Non-pigmented ciliary epithelial cell (primary cell): ENCODE results near the gene SLC10A3.
"Not testable (repeated sequence)": the region's sequence is repeated elsewhere in the genome, so short reads cannot be mapped to it uniquely, and the experiment has no call there.

Experiments used
- DNase-seq: peaks from one replicate; pipeline ENCODE4 v3.0.0-alpha.2; 2010; ENCODE audit warnings: low read depth

The SLC10A3 gene

DNA sequence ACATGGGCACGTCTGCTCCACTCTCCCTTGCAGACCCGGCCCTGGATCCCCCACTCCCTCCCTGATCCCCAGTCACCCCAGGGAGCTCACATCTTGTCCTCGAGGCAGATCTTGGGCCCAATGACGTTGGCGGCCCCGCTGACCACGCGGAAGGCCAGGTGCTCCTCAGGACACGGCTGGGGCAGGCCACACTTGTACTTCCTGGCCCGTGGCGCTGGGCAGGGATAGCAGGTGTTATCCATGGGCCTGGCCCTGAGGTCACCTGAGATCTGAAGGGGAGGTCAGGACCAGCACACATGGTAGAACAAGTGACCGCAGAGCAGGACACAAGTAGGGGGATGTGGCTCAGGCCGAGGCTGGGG is 17.9 kb upstream of the SLC10A3 start:
- no peak for DNase-seq

DNA sequence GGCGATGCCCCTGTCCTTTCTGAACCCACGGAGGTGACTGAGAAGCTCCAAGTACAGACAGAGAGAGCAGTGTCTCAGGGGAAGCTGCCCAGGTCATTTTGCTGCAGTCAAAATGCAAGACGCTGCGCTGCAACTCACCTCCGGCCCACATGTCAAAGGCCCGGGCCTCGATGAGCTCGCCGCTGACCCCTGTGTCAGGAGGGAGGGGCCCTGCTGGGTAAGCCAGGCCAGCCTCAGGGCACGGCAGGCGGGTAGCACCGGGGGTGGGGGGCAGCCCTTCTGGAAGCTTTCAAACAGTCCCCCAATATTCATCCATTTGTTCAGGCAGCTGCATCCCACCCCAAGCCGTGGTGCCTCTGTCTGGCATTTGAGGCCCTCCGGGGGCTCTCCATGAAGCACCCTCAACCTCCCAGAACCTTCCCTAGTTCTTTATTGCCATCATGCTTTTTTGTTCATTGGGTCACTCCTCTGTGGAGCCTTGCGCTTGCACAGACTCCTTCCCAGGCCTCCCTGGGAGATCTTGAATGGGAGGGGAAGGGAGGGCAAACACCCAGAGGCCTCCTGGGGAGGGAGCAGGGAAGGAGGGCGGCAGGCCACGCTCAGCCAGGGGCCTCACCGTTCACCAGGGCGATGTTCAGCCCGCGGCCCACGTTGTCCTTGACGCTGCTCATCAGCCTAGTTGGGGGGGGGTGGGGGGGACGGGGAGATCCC is 17.4 kb upstream of the SLC10A3 start:
- no peak for DNase-seq

DNA sequence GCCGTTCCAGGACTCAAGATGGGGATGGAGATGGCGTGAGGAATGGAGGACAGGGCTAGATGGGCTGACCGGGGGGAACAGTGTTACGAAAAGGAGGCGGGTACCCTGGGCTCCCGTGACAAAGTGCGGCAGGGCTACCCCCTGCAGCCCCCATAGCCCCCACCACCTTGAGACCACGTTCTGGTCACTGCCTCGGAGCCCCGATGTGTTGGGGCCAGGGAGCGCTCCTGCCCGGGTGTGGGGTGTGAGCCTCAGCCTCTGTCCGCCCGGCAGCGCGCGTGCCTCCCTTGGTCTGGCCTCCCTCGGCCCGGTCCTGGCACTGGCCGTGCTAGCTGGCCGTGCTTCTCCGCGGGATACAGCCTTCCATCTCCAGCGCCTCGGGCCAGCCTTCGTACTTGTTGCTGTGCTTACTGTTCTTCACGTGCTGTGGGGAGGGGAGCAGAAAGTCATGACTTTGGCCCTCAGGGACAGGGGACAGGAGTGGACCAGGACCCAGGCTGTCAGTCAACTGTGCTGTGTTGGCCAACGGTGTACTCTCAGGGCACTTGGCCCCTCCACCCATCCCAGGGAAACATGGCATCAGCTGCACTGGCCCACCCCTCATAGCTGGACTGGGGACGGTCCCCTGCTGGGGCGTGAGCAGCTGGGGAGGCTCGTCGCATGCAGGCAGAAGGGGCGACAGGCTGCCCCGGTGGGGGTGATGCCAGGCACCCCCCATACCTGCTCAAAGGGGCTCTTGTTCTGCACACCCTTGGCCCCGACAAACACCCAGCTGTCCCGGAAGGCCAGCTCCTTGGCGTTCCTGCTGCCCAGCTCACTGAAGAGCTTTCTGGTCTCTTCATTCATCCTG is 16.3 kb upstream of the SLC10A3 start:
- no peak for DNase-seq

DNA sequence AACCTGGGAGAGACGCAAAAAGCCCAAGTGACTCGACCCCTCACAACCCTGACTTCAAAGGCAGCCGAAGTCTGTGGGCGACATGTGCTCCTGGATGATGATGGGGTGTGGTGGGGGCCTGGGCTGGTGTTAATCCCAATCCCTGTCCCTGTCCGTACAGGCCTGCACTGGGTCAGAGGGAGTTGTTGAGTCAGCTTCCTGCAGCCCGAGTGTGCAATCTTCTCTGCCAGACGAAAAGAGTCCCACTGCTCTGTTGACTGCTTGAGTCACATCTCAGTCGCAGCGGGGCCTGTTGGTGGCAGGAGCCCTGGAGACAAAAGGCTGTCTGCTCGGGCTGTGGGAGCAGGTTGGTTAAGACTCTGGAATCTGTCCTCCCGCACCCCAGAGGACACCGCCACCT is 15.3 kb upstream of the SLC10A3 start:
- DNase-seq: no peak

DNA sequence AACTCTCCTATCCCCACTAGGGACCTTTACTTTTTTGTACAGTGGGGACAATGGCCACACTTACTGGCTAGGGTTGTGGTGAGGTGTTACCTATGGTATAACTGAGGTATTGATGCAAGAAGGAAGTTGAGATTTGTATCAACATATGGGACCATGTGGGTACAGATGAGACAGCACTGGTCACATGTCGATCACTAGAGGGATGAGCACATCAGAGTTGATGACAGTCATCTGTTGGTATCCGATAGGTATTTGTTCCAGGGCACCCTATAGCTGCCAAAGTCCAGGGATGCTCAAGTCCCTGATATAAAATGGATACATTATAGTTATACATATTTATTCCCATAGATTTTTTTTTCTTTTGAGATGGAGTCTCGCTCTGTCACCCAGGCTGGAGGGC is 12.6 kb upstream of the SLC10A3 start:
- no peak for DNase-seq

DNA sequence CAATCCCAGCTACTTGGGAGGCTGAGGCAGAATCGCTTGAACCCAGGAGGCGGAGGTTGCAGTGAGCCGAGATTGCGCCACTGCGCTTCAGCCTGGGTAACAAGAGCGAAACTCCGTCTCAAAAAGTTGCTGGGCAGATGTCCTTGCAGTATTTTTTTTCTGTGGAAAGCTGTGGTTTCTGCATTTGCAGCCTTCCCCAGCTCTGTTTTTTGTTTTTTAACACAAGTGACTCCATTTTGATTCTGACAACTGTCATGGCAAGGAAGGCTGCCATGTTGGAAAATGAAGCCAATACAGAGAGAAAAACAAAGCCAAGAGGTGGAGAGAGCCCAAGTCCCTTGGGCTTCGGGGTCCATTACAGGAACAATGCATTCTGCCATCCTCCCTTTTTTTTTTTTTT is 11.7 kb upstream of the SLC10A3 start:
- no peak for DNase-seq

DNA sequence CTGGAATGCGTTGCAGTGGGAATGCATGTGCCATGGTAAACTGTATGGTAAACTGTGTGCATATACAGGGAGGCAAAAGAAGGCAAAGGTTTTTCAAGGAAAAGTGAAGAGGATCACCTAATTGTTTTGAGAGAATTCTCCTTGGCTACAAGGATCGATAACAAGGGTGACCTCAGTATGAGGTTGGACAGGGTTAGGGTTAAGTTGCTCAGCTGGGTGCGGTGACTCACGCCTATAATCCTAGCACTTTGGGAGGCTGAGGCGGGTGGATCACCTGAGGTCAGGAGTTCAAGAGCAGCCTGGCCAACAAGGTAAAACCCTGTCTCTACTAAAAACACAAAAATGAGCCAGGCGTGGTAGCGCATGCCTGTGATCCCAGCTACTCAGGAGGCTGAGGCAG is 11.0 kb upstream of the SLC10A3 start:
- DNase-seq: not testable (repeated sequence)

DNA sequence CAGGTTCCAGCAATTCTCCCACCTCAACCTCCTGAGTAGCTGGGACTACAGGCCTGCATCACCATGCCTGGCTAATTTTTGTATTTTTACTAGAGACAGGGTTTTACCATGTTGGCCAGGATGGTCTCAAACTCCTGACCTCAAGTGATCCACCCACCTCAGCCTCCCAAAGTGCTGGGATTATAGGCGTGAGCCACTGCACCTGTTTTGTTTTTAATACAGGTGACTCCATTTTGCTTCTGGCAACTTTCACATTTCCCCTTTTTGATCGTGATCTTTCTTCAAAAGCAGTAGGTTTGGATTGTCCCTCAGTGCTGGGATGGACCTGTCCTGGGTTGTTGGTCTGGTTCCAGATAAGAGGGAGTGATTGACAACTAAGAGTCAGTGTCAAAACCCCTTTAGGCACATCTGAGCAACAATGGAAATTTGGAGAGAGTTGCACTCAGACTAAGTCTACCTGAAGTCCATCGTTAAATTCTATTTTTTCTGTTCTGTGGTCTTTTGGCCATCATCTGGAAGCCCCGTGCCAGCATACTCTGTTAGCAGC is 6.2 kb upstream of the SLC10A3 start:
- DNase-seq: not testable (repeated sequence)

DNA sequence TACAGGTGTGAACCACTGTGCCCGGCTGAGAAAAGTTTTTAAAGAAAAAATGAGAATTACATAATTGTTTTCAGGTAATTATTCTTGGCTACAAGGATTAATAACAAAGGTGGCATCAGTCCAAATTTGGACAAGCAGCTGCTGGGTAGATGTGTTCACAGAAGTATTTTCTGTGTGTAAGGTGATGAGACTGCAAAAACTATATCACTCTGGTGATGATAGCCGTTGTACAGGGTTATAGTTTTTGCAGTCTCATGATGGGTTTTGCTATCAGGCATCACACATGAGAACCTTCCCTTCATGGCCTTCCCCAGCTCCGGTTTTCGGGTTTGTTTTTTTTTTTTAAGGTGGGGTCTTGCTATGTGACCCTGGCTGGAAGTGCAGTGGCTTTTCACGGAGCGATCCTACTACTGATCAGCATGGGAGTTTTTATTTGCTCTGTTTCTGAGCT is 5.1 kb upstream of the SLC10A3 start:
- DNase-seq: no peak

DNA sequence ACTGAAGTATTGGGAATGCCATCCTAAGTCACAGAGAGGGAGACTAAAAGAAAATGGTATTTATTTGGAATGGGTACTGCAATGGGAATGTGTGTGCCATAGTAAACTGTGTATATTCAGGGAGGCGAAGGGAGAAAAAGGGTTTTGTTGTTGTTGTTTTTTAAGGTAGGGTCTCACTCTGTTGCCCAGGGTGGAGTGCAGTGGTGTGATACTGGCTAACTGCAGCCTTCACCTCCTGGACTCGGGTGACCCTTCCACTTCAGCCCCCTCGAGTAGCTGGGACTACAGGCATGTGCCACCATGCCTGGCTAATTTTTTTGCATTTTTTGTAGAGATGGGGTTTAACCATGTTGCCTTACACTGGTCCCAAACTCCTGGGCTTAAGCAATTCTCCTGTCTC is 4.3 kb upstream of the SLC10A3 start:
- no peak for DNase-seq

DNA sequence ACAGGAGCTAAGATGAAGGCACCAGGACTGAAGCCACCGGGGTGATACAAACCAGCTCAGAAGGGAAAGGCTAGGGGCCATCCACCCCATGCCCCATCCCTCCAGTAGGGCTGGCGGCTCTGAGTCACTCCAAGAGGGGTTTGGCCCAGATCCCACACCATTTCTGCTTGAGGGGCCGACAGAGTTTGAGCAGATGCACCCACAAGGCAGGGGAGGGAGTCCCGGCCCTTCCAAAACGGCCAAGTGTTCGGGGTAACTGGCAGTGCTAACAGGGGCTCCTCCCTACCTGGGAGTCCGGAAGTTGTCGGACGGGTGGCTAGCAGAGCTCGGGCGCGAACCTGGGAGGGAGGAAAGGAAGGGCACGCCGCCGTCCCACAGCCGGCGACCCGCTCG is 412 bp downstream of the SLC10A3 start:
- DNase-seq: no peak

DNA sequence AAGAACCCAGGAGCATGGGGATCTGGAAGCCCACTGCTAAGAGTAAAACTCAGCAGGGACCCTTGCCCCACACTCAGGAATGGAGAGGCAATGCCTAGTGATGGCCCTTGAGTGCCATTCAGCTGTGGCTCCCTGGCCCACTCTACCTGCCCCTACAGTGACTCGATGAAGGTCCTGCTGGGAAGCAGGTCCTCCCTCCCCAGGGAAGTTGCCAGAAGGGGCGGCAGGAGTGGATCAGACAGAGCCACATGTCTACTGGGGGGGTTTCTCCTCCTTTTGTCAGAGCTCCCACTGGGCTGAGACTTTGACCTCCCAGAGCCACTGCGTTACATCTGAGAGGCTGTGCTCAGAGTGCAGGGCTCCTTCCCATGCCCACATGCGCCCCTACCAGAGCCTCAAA is 1.2 kb downstream of the SLC10A3 start:
- no peak for DNase-seq

DNA sequence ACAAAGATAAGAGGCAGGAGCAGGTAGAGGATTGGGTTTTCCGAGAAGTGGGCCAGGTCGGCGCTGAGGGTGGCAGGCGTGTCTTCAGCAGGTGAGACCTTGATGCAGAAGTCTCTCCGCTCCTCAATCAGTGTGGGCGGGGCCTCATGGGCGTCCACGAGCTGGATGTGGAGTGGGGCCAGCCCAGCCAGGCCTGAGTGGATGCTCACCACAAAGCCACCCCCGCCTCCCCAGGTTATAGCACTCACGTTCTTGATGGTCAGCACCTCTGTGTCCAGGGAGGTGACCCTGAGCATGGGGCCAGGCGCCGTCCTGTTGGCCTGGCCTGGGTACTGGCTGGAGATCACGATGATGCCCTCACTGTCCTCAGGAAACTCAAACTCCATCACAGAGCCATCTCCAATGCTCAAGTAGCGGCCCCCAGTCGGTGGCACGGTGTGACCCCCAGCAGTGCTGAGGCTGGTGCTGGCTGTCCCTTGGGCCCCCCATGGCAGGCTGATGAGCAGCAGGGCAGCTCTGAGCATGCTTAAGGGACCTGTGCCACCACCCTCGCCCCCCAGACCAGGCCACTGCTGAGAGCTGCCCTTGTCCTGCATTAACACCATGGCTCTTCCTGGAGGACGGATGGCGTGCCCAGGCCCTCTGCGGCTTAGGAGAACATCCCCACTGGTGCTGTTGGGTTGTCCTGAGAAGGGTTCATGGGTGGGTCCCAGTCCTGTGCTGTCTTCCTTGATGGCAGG is 1.9 kb downstream of the SLC10A3 start:
- no peak for DNase-seq

DNA sequence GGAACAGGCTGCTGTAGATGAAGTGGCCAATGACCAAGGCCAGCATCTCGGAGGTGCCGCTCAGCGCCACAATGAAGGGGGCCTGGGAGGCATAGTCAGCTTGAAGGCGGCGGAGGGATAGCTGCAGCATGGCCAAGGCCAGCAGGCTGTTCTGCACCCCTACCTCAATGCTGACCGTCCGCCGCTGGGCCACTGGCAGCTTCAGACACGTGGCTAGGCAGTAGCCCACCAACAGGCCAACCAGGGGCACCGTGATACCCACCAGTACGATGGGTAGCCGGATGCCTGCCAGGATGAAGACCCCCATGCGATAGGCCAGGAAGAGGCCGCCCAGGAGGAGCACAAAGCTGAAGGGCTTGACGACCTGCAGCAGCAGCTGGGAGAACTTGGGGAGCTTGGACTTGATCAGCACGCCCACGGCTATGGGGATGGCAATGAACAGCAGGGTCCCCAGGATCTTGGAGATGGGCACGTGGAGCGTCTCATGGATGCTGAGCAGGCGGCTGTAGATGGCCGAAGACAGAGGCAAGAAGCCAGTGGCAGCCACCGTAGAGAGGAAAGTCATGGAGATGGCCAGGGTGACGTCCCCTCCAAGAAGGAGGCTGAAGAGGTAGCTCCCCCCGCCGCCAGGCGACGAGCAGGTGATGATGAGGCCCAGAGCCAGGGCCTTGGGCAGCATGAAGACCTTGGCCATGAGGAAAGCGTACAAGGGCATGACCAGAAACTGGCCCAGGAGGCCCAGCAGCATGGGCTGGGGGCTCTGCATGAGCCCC is 2.7 kb downstream of the SLC10A3 start:
- no peak for DNase-seq

DNA sequence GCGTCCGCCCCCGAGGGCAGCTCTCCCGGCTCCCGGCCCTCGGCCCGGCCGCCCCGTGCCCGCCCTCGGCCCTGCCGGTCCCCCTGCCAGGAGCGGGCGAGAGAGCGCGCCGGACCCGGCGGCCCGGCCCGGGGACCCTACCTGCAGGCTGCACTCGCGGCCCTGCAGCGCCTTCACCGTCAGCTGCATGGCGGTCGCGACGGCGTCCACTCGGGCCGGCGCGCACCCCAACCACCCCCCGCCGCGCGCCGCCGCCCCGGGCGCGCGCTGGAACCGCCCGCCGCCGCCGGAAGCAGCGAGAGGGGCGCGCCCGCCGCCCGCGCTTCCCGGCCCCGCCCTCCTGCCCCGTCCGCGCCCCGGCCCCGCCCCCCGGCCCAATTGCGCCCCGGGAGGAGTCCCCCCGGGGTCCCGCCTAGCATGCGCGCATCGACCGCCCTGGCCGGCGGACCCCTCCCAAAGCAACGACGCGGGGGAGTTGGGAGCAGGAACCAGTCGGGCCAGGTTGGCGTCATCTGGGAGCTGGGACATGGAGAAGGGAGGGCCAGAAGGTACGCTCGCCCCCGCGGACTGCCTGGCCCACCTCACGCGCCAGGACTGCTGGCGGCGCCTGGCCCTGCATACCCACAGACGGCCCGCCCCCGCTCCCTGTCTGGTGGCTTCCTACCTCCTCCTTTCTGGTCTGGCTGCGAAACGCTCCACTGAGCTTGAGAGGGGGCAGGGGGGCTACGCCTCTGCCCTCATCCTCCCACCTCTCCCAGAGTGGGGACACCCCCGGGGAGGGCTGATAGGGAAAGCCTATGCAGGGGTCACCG is 3.8 kb downstream of the SLC10A3 start, which contains the start of gene UBL4A:
Gene UBL4A, minus strand, starts transcription at position 220 of the 812 bp plus-strand sequence. Its CDS starts 31 bp downstream, at position 189.
- no peak for DNase-seq

DNA sequence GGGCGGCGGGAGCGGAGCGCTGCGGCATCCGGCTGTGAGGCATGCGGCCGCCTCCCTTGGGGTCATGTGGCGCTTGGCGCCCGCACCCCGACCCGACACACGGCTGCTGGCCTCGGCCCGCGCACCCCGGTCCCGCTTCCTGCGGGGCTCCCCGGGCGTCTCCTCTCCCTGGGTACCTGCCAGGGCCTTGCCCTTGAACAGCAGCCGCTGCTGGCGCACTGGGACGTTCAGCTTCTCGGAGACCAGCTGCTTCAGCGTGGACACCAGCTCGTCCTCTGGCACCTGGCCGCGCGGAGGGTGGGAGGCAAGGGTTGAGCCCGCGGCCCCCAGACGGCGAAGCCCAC is 4.4 kb downstream of the SLC10A3 start:
- DNase-seq: no peak

DNA sequence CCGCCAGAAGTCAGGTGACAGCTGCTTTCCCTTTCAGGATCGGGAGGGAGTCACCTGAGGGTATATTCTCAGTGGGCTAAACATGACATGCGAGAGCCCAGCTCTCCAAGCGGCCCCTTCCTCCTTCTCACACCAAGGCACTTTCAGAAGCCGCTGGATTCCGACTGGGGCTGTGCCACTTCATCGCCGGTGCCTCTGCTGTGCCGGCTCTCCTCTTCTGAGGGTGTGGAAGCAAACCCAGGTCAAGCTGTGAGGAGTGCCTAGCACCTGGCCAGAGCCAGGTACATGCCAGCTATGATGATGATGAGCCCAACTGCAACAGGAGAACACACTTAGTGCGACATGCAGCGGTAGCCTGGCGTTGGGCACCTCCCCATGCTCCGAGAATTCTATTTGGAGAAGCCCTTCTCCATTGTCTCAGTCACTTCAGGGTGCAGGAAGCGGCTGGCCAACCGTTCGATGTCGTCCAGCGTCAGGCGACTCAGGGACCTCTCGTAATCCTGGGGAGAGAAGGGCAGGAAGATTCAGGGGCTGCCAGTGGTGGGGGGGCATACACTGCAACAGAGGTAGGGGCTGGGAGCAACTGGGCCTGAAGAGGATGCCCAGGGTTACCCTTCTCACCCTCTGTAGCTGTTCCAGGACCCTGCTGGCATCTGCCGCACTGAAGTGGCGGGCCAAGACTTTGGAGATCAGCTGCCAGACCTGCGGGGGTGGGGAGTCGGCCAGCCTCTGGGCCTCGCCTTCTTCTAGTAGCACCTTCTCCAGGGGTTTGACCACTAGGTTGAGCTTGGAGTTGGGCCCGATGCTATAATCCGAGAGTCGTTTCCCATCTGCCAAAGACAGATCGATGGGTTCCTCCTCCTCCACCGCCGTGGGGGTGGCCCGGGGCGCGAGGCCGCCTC is 5.0 kb downstream of the SLC10A3 start:
- no peak for DNase-seq

DNA sequence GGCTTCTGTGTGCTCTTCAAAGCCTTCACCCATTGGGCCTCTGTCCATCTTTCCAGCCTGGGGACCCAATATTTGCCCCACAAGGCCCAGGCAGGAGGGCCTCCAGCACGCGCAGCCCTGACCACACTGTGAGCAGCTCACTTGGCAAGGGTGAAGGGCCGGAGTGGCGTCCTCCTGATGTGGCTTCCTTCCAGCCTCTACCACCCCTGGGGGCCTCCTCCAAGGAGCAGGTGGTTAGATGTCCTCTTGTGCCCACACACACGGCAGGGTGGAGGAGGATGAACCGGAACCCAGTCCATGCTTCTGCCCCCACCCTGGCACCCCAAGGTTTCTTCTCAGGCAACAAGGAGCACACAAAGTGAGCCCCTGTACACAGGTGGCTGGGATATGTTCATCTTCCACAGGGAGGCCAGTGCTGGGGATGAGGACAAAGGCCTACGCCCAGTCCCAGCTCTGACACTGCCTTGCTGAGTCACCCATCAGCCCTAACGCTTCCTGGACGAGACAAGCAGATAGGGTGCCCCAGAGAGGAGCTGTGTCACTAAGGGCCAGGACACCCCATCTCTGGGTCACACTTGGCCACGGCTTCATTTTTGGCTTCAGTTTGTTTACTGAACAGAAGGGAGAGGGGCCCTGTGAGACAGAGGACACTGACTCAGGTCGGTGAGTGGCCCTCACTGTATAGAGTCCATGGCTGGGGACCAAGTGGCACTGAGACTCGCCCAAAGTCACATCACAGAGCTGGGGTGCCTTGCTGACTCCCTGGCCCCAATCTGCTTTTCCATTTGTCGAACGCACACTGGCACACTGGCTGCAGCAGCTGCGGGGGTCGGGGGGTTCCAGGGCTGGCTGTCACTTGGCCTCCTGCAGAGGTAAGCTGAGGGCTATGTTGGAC is 5.9 kb downstream of the SLC10A3 start:
- DNase-seq: no peak

DNA sequence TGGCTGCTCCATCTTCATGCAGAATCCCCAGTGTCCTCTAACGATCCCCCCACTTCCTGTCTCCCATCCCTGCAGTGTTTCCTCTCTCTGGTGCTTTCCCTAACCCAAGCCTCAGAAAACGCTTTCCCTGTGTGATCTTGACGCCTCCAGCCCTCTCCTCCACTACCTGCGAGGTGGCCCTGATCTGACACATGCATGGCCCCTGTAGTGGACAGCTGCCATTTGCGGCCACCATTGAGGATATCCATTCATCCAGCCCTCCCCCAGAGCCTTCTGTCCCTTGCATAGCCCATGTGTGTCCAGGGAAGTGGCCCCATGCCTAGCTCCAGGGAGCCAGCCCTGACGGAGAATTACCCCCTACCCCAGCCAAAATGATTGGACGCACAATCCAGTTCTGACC is 7.1 kb downstream of the SLC10A3 start:
- DNase-seq: no peak
